ENCODE data around the gene NOC2L. TPM values are rescaled to one million over a fixed set of nuclear protein-coding genes. Genes with fewer than 3 reads are reported as not detected.
A peak's percentile ranks its signal among the peaks of the same experiment; 100 is the strongest.

NOC2L gene
- total RNA-seq, 2 experiments from 2014 or later, result 50.2 to 52.0 TPM

DNA sequence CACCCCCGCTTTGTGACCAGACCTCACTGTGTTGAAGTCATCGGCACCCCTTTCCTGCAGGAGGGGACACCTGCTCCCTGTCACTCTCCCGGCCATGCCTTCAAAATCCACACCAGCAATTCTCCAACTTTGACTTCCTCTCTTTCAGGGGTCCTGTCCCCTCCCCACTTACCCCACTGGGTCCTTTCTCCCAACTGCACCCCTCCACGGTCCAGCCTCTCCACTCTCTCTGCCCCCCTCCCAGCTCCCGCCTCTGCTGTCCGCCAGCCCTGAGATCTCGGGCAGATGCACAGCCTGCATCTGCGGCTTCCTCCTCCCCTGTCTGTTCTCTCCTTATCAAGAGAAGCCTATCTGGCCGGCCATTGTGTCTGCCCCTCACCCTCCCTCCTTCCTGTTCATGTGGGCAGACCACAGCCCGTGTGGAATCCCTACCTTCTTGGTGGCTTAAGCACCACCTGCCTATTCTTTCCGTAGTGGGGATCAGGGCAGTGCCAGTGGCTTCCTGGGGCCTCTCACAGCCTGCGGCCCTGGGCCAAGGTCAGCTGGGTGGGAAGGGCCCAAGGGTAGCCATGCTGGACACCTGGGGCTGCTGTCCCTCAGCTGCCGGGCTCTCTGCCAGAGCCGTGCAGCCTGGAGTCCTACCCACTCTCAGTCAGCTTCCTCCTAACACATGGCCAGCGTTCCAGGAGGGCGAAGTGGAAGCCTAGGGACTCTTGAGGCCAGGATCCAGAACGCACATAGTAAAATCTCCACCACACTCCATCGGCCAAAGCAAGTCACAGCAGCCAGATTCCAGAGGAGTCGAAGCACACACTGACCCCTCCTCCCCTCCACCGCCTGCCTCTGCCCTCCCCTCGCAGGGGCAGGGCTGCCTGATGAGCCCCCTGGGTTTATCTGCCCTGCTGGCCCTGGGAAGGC lies 46.0 kb upstream of the NOC2L start:
- peak in 1 of 14 experiments; percentile 34 for DNase-seq
- Mint-ChIP-seq H3K4me3 (peak overlapping the region; percentile 32), H3K9me3 (no peaks in the 10 kb centered on the region), H3K4me1 (ENCODE audit: low read depth) (peaks cover 17% of the 10 kb centered on the region), H3K27ac (peak overlapping the region; percentile 52), H3K36me3 (ENCODE audit: low read depth) (peaks cover 4% of the 10 kb centered on the region), H3K27me3 (peaks cover 57% of the 10 kb centered on the region)
- Histone ChIP-seq H3K27ac (ENCODE audit: low read depth in 1 of 2, low read length in 2 of 2) (no peak overlapping the region), H3K36me3 (ENCODE audit: insufficient read depth, low read length) (no peaks in the 10 kb centered on the region), H3K4me3 (ENCODE audit: low read length) (no peak overlapping the region), H3K9me3 (ENCODE audit: control insufficient read depth in 1 of 2, insufficient read depth in 1 of 2, low read length in 2 of 2) (peaks cover 0 to 20% of the 10 kb centered on the region in 2 experiments), H3K4me1 (ENCODE audit: insufficient read depth, low read length) (peaks cover 35% of the 10 kb centered on the region), H3K27me3 (ENCODE audit: control insufficient read depth in 1 of 2, insufficient read depth in 2 of 2, low read length in 2 of 2) (peaks cover 50 to 62% of the 10 kb centered on the region in 2 experiments)
- intact Hi-C loops (cut with DNase I, micrococcal nuclease), result no loop called here
- ChIA-PET CTCF (interaction anchor here (1.1 kb wide), 1 partner anchor 21 kb away, joined by 6 read pairs; no protein-coding TSS in a partner anchor), POLR2A (interaction anchor here (0.7 kb wide), 1 partner anchor 8 kb away, joined by 3 read pairs; the partner anchor contains the start of gene ISG15)
- ATAC-seq (ENCODE audit: poor library complexity), result no peak
- TF ChIP-seq, protein P1, sequence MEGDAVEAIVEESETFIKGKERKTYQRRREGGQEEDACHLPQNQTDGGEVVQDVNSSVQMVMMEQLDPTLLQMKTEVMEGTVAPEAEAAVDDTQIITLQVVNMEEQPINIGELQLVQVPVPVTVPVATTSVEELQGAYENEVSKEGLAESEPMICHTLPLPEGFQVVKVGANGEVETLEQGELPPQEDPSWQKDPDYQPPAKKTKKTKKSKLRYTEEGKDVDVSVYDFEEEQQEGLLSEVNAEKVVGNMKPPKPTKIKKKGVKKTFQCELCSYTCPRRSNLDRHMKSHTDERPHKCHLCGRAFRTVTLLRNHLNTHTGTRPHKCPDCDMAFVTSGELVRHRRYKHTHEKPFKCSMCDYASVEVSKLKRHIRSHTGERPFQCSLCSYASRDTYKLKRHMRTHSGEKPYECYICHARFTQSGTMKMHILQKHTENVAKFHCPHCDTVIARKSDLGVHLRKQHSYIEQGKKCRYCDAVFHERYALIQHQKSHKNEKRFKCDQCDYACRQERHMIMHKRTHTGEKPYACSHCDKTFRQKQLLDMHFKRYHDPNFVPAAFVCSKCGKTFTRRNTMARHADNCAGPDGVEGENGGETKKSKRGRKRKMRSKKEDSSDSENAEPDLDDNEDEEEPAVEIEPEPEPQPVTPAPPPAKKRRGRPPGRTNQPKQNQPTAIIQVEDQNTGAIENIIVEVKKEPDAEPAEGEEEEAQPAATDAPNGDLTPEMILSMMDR (IDR thresholded peaks at IDR 0.05), result no peak

DNA sequence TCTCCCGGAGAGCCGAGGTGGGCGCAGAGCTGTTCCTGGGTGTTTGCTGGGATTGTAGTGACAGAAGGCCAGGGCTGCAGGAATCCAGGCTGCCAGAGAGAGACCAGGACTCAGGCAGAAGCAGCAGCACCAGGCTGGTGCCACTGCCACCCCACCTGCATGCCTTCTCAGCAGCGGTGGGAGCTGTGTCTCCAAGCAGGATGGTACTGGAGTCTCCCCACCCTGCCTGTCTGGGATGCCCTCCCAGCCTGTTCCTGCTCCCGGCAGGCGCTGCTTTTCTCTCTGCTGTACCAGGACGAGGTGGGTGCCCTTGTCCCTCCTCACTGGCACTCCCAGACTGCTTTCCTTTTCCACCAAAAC lies 45.3 kb upstream of the NOC2L start:
- peaks cover 57% of the 10 kb centered on the region for H3K27me3 Mint-ChIP-seq

More for the DNA sequence above, 45.3 kb upstream of the NOC2L start:
- intact Hi-C loops (cut with DNase I, micrococcal nuclease), result no loop called here
- CTCF ChIA-PET, result interaction anchor here (1.1 kb wide), 1 partner anchor 20 kb away, joined by 6 read pairs; no protein-coding TSS in a partner anchor
- peaks cover 51 to 66% of the 10 kb centered on the region in 2 experiments for H3K27me3 ChIP-seq (ENCODE audit: control insufficient read depth in 1 of 2, insufficient read depth in 2 of 2, low read length in 2 of 2)
- peaks cover 17% of the 10 kb centered on the region for H3K4me1 Mint-ChIP-seq (ENCODE audit: low read depth)
- POLR2A ChIA-PET, result interaction anchor here (0.7 kb wide), 1 partner anchor 9 kb away, joined by 3 read pairs; the partner anchor contains the start of gene ISG15
- no peak overlapping the region for H3K27ac ChIP-seq (ENCODE audit: low read depth in 1 of 2, low read length in 2 of 2)
- H3K4me3 Mint-ChIP-seq, result peak overlapping the region; percentile 32
- DNase-seq (no peak), ATAC-seq (ENCODE audit: poor library complexity) (no peak)
- TF ChIP-seq, protein P1 (IDR thresholded peaks at IDR 0.05), result no peak
- no peaks in the 10 kb centered on the region for H3K9me3 Mint-ChIP-seq
- H3K4me3 ChIP-seq (ENCODE audit: low read length), result no peak overlapping the region
- peak overlapping the region; percentile 52 for H3K27ac Mint-ChIP-seq
- peaks cover 0 to 16% of the 10 kb centered on the region in 2 experiments for H3K9me3 ChIP-seq (ENCODE audit: control insufficient read depth in 1 of 2, insufficient read depth in 1 of 2, low read length in 2 of 2)
- H3K36me3 ChIP-seq (ENCODE audit: insufficient read depth, low read length), result no peaks in the 10 kb centered on the region
- H3K4me1 ChIP-seq (ENCODE audit: insufficient read depth, low read length), result peaks cover 39% of the 10 kb centered on the region
- H3K36me3 Mint-ChIP-seq (ENCODE audit: low read depth), result peaks cover 4% of the 10 kb centered on the region
